Gastrocnemius medialis (tissue), 4 donors: ENCODE results near the gene RAD21L1. TPM values are rescaled to one million over a fixed set of nuclear protein-coding genes. Genes with fewer than 3 reads are reported as not detected.
A peak's percentile ranks its signal among the peaks of the same experiment; 100 is the strongest.

Experiments used
- ATAC-seq, 2 donors: fragments of 150-250 bp; one replicate each; pipeline ENCODE4 v1.9.1; 2016
- DNase-seq, 2 donors: peaks; one replicate each; pipeline ENCODE4 v3.0.0-alpha.2; 2019
- H3K27ac ChIP-seq, 4 donors: fragments of 200-600 bp; sonication (generic); 1 replicate in 1 of 4; 2 replicates in 3 of 4; pipeline ENCODE4 v1.5.1; 2016 to 2018; ENCODE audit warnings: mild to moderate bottlenecking in 2 of 4, moderate library complexity in 1 of 4
- H3K27me3 ChIP-seq, 3 donors: fragments of 200-600 bp; sonication (generic) in 2 of 3; 1 replicate in 1 of 3; 2 replicates in 2 of 3; pipeline versions ENCODE4 v1.5.1 to v1.6.0; 2016 to 2019; ENCODE audit warnings: mild to moderate bottlenecking in 1 of 3, moderate library complexity in 1 of 3
- H3K36me3 ChIP-seq, 2 donors: fragments of 200-600 bp; sonication (generic) in 1 of 2; one replicate each; pipeline ENCODE4 v1.5.1; 2017 to 2018
- H3K4me1 ChIP-seq, 2 donors: fragments of 200-600 bp; sonication (generic) in 1 of 2; one replicate each; pipeline ENCODE4 v1.5.1; 2016 to 2017; ENCODE audit warnings: mild to moderate bottlenecking in 2 of 2
- H3K4me3 ChIP-seq, 4 donors: fragments of 200-600 bp; sonication (generic) in 3 of 4; 1 replicate in 1 of 4; 2 replicates in 3 of 4; pipeline ENCODE4 v1.5.1; 2016 to 2019; ENCODE audit warnings: mild to moderate bottlenecking in 2 of 4
- H3K9me3 ChIP-seq, 3 donors: fragments of 200-600 bp; sonication (generic) in 2 of 3; 1 replicate in 1 of 3; 2 replicates in 2 of 3; pipeline ENCODE4 v1.5.1; 2016 to 2019
- CTCF ChIP-seq, 5 experiments: fragments of 450-650 bp in 3 of 5; fragments of 200-600 bp in 2 of 5; sonication (generic) in 2 of 5; IDR thresholded peaks in 4 of 5; conservative IDR thresholded peaks in 1 of 5; 1 replicate in 4 of 5; 2 replicates in 1 of 5; pipeline ENCODE4 v1.5.1; 2016 to 2019; ENCODE audit warnings: antibody characterized with exemption in 5 of 5, mild to moderate bottlenecking in 3 of 5, moderate library complexity in 3 of 5
- POLR2A ChIP-seq, 2 donors: fragments of 450-650 bp; IDR thresholded peaks; one replicate each; pipeline ENCODE4 v1.6.1; 2017; ENCODE audit warnings: antibody characterized with exemption in 2 of 2, mild to moderate bottlenecking in 2 of 2, moderate library complexity in 2 of 2
- in situ Hi-C, 4 donors: fragments of 200-750 bp; cut with MboI; loops; one replicate each; pipeline versions ENCODE4 v1.15.0 to v1.8.0; 2017; ENCODE audit warnings: low sequenced_read_pairs in 4 of 4
- intact Hi-C: fragments of 100-400 bp; cut with DNase I; formaldehyde crosslinking; loops from one replicate; pipeline ENCODE4 v1.15.1; 2023; ENCODE audit warnings: low total_unique reads
- total RNA-seq, 4 donors: library from RNA; depleted of rRNA; stranded (reverse); fragments of >200 nt; gene quantifications; one replicate each; pipeline versions ENCODE4 v1.1.0 to v1.2.3, GENCODE V29; 2016

Gene RAD21L1
- total RNA-seq, 4 donors from 2014 or later: 0.18 TPM; not detected in 3

DNA sequence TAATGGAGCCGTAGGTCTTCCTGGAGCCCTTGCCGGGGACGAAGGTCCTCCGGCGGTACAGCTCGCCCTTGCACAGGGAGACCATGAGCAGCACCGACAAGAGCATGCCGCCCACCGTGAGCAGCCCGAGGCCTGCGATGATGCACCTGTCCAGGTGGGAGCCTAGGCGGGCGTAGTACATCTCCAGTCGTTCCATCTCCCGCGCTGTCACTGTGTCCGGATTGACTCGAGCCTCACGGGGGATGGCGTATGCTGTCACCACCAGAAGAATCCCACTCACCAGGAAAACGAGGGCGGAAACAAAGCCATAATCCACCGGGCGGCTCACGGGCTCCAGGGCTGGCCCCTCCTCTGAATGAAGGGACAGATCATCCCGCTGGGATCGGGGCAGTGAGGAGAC is 44.9 kb upstream of the RAD21L1 start:
- no peak overlapping the region for H3K27ac ChIP-seq
- H3K4me3 ChIP-seq: no peak overlapping the region
- peaks cover 9 to 17% (median 11%) of the 10 kb centered on the region in 3 donors for H3K27me3 ChIP-seq
- no peaks in the 10 kb centered on the region for H3K36me3 ChIP-seq
- intact Hi-C loops (loop anchor here (1.0 kb wide), 1 partner anchor 16 kb away; no protein-coding TSS in a partner anchor), in situ Hi-C loops (no loop called here)
- TF ChIP-seq CTCF (IDR thresholded peaks at IDR 0.05 in 4 of 5, conservative IDR thresholded peaks at IDR 0.05 in 1 of 5) (no peak), POLR2A (IDR thresholded peaks at IDR 0.05) (no peak)
- no peaks in the 10 kb centered on the region for H3K4me1 ChIP-seq
- ATAC-seq (no peak), DNase-seq (no peak)
- no peaks in the 10 kb centered on the region for H3K9me3 ChIP-seq

GRCh38 chr20:1182106-1182505 is 43.7 kb upstream of the RAD21L1 start:
- H3K4me1 ChIP-seq: no peaks in the 10 kb centered on the region
- no peak overlapping the region for H3K27ac ChIP-seq
- H3K4me3 ChIP-seq: no peak overlapping the region
- peaks cover 11 to 20% (median 11%) of the 10 kb centered on the region in 3 donors for H3K27me3 ChIP-seq
- no peaks in the 10 kb centered on the region for H3K36me3 ChIP-seq
- DNase-seq (no peak), ATAC-seq (no peak)
- intact Hi-C loops (no loop called here), in situ Hi-C loops (no loop called here)
- H3K9me3 ChIP-seq: no peaks in the 10 kb centered on the region
- TF ChIP-seq CTCF (IDR thresholded peaks at IDR 0.05 in 4 of 5, conservative IDR thresholded peaks at IDR 0.05 in 1 of 5) (no peak), POLR2A (IDR thresholded peaks at IDR 0.05) (no peak)

- TF ChIP-seq POLR2A (IDR thresholded peaks at IDR 0.05) (no peak), CTCF (IDR thresholded peaks at IDR 0.05 in 4 of 5, conservative IDR thresholded peaks at IDR 0.05 in 1 of 5) (no peak)
- no peaks in the 10 kb centered on the region for H3K9me3 ChIP-seq
- H3K27ac ChIP-seq: no peak overlapping the region
- in situ Hi-C loops: no loop called here
- intact Hi-C loops: no loop called here
- ATAC-seq (no peak), DNase-seq (no peak)
- peaks cover 11 to 20% (median 11%) of the 10 kb centered on the region in 3 donors for H3K27me3 ChIP-seq
- H3K36me3 ChIP-seq: no peaks in the 10 kb centered on the region
- H3K4me1 ChIP-seq: no peaks in the 10 kb centered on the region
- no peak overlapping the region for H3K4me3 ChIP-seq
Measured at GRCh38 chr20:1183153-1183552, 42.7 kb upstream of the RAD21L1 start.

- no peak for TF ChIP-seq POLR2A (IDR thresholded peaks at IDR 0.05)
- no peak for TF ChIP-seq CTCF (IDR thresholded peaks at IDR 0.05 in 4 of 5, conservative IDR thresholded peaks at IDR 0.05 in 1 of 5)
- no peaks in the 10 kb centered on the region for H3K4me1 ChIP-seq
- in situ Hi-C loops: no loop called here
- DNase-seq: no peak
- H3K9me3 ChIP-seq: no peaks in the 10 kb centered on the region
- no peak for ATAC-seq
- H3K27ac ChIP-seq: no peak overlapping the region
- H3K27me3 ChIP-seq: peaks cover 11 to 20% (median 11%) of the 10 kb centered on the region in 3 donors
- intact Hi-C loops: no loop called here
- peak overlapping the region in 3 of 4 donors; percentile 50 to 58 (median 55) for H3K4me3 ChIP-seq
- H3K36me3 ChIP-seq: no peaks in the 10 kb centered on the region
Measured at GRCh38 chr20:1184260-1184637, 41.6 kb upstream of the RAD21L1 start.
